Stimulated activated CD4-positive, alpha-beta T cell treated with anti-CD3 and anti-CD28 coated beads, Interleukin-15, amount 100 ng/mL, for 48 hours (primary cell): Measurements from ENCODE around the gene HID1.
"Not testable (repeated sequence)": the region's sequence is repeated elsewhere in the genome, so short reads cannot be mapped to it uniquely, and the experiment has no call there.

Source experiments
- DNase-seq, 2 donors: peaks; one replicate each; pipeline ENCODE4 v3.0.0-alpha.2; 2020; ENCODE audit warnings: low read depth in 2 of 2

The HID1 gene

DNA sequence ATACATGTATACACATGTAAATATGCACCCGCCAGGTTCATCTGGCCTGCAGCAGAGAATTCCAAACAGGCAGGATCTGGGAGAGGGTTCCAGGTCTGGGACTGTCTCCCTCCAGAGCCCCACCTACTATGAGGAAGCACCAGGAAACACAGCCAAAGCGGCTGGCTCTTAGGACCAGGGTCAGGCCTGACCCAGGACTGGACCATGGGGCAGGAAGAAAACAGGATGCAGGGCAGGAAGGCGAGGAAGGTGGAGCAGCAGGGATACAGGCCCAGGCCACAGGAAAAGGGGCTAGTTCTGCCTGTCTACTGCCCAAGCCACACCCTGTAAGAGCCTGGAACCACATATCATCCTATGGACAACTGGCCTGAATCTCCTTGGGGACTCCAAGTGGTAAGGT, 2.2 kb downstream of the HID1 start:
- no peak for DNase-seq

GRCh38 chr17:74969501-74969900, 3.1 kb downstream of the HID1 start:
- not testable (repeated sequence) for DNase-seq

- DNase-seq, result no peak
Observed at GRCh38 chr17:74968361-74968780, 4.2 kb downstream of the HID1 start.

- DNase-seq, result no peak
Observed at GRCh38 chr17:74964988-74965622, 7.5 kb downstream of the HID1 start.

DNA sequence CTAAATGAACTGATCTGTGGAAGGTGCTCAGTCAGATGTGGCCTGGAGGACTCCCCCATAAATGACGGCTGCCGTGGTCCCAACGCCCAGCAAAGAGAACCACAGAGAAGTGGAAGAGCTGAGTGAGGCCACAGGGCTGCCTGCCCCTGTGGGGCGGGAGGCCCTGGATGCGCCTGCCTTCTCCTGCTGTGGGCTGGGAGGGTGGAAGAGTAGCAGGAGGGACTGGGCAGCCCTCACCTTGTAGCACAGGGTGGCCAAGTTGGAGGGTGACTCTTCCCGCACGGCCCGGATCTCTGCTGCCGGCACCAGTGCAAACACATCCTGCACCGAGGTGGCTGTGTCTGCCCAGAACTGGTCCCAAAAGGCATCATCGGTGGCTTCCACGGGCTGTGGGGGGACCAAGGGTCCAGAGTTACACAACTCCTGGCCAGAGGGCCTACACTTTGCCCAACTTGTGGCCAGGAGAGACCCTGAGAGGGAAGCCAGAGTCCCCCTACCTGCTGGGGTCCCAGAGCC, 8.3 kb downstream of the HID1 start:
- no peak for DNase-seq

DNA sequence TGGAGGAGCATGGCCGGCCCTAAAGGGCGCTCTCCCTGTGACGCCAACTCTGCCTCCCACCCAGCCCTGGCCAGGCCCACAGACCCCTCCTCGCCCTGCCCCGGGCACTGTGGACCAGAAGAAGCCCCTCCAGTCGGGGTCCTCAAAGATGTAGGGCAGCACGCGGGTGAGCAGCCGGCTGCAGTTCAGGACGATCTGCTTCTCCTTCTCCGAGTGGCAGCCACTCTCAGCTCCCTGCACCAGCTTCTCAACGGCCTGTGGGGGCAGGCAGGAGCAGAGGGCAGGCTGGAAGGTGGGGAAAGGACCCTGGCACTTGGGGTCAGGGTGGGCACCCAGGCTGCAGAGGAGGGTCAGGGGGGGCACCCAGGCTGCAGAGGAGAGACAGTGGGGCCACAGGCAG, 8.9 kb downstream of the HID1 start:
- DNase-seq, result no peak

- DNase-seq, result no peak
Observed at GRCh38 chr17:74962622-74963394, 9.8 kb downstream of the HID1 start.

- peak; percentile 58 to 81 for DNase-seq
Observed at GRCh38 chr17:74961657-74962350, 10.8 kb downstream of the HID1 start.

DNA sequence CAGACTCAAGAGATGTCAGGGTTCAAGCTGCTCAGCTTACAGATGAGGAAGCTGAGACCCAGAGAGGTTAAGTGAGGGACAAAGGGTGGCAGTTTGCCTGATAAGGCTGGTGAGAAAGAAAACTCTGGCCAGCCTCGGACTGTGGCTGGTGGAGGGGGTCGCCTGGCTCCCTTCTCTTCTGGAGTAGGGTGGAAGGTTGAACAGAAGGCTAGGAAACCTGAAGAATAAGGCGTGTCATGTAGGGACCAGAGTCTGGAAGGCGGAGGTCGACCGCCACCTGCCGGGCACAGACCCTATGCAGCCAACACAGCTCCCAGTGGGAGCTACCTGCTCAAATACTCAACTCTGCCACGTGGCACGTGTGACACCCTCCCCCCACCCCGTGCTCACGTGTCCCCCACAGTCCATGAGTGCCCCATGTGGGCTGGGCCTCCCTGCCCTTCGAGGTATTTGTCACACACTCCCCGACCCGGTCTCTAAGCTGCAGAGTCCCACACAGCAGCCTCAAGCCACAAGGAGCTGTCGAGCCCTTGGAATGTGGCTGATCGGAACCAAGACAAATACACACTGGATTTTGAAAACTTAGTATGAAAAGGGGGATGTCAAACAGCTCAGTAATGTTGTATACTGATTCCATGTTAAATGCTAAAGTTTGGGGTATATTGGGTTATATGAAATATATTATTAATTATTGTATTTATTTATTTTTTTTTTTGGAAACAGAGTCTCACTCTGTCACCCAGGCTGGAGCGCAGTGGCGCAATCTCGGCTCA, 11.8 kb downstream of the HID1 start:
- peak in 1 of 2 donors; percentile 36 for DNase-seq

DNA sequence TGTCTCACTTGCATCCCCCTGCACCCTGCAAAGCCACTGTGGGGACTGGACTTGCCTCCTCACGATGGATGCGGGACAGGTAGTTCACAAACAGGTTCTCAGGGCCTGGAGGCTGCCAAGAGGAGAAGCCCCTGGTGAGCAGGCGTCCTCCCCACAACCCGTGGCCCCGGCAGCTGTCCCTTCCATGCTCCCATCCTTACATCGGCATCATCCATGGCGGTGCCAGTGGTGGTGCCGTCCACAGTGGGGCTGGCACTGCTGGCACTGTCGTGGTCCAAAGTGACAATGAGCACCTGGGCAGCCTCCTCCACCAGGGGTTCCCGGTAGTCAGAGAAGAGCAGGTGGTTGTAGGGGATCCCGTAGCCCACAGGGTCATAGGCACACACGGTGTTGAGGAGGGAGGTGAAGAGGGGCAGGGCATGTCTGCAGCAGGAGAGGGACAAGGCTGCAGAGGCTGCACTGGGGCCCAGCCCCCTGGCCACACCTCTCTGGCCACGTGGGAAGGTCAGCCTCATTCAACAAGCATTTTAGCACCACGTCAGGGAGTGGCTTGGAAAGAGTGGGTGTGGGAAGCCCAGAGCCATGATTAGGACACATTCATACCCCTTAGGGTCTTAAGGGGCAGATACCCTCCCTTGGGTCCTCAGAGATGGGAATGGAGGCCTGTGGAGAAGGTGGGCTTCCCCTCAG, 12.6 kb downstream of the HID1 start:
- no peak for DNase-seq

DNA sequence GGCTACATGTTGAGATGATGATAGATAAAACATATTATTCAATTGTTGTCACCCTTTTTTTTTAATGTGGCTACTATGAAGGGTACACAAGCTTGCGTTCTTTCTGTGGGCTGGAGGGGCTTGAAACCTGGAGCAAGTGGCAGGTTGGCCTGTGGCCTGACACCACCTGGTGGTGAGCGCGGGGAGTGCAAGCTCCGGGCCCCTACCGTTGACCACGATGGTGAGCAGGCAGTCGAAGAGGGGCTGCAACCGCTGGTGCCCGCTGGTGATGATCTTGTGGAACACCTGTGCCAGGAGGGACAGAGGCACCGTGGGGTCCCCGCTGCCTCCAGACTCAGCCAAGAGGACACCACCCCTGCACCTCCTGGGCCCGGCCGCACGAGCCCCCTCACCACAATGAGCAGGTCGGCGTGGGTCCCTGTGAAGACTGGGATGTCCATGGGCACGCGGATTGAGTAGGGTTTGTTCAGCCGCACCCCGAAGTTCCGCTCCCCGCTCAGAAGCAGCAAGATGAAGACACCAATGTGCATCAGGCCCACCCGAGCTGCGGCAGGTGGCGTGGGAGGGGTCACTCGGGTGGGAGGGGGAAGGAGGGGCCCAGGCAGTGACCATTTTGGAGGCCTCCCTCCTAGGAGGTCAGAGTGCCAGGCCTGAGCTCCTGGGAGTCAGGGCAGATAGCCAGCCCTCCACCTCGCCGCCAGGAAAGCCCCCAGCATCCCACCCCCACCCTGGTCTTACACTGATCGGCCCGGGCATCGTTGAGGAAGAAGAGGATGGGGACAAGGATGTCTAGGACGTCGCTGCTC, 14.4 kb downstream of the HID1 start:
- DNase-seq, result peak; percentile 54 to 76

GRCh38 chr17:74956093-74956492, 16.5 kb downstream of the HID1 start:
- no peak for DNase-seq

- no peak for DNase-seq
Observed at GRCh38 chr17:74954665-74955421, 17.7 kb downstream of the HID1 start.

GRCh38 chr17:74954115-74954514, 18.4 kb downstream of the HID1 start:
- no peak for DNase-seq

DNA sequence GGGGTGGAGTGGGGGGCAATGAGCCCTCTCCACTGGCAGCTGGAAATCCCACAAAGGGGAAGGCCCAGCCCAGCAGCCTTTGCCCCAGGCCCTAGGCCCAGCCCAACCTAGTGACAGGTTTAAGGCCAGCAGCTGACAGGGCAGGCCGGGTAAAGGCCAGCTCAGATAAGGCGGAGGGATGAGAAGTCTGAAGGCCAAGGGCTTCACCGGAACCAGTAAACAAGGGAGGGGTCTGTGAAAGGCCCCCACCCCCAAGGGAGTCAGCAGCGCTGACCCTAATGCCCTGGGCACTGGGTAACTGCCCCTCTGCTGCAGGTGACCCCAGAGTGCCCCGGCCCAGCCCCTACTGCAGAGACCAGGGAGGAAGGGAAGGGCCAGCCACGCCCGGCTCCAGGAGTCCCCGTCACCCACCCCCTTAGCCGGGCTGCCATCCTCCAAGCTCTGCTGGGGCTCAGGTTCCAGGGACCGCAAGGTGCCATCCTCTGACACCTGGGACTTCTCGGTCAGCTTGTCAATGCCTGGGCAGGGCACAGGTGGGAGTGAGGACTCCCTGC, 19.3 kb downstream of the HID1 start:
- DNase-seq, result no peak

DNA sequence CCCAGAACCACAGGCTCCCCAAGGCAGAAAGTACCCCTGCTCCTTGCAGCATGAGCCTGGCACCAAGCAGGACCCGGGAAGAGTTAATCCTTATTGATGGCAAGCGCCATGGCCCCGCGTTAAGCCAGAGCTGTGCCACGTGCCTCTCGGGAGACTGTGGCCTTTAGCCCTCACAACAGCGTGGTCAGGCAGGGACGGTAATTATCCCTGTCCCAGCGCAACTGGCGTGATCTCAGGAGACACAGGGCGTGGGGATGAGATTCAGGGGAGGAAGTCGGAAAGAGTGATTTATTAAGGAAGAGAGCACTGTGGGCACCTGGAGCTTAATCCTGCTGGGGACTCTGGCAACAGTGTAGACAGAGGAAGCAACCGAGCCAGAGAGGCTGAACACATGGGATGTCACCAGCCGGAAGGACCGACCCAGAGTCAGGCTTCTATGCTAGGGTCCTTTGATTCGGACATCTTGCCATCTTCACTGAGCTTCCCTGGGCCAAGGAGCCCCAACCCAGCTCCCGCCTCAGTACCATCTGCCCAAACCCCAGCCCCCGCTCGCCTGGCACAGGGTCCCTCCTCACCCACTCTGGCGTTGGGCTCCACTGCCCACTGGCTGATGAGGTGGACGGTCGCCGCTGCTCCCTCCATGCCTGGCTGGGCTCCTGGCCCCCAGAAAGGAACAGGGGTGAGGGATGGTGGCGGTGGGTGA, 20.0 kb downstream of the HID1 start:
- no peak for DNase-seq

DNA sequence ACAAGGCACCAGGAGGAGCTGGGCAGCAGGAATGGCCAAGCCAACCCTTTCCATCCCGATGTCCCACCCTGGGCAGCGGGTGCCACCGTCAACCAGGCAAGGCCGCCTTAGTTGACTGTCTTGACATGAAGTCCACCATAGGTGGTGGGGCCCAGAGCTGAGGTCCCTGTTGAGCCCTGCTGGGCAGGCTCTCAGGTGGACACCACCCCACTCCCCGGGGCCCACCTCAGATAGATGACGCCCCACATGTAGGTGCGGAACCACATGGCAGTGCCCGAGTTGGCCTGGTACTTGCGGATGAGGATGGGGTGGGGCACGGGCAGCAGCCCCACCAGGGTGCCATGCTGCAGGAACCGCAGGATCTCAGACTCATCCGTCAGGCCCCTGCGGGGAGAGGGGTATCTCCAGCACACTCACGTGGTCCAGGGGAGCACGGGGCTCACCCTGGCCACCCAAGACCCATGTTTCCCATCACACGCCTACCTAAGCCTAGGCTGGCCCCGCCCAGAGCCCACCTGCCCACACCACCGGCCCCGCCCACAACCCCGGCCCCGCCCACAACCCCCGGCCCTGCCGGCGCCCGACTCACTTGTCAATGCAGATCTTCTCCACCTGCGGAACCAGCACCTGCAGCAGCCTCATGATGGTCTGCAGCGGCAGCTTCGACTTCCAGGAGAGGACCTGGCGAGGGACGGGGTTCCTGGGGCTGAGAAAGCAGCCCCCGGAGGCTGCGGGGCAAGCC, 20.7 kb downstream of the HID1 start:
- DNase-seq, result no peak

- DNase-seq, result no peak
Observed at GRCh38 chr17:74951065-74951464, 21.5 kb downstream of the HID1 start.
